Activated CD8-positive, alpha-beta memory T cell treated with anti-CD3 and anti-CD28 coated beads, Interleukin-2, amount 50 U/mL, for 1 hour (primary cell): ENCODE data around the gene KSR1.

ENCODE experiments used
- DNase-seq: peaks from one replicate; pipeline ENCODE4 v3.0.0-alpha.2; 2020; ENCODE audit errors: extremely low read depth

The KSR1 gene

GRCh38 chr17:27514595-27515413 is 58.6 kb downstream of the KSR1 start:
- DNase-seq, result no peak

GRCh38 chr17:27518048-27518447 is 61.8 kb downstream of the KSR1 start:
- DNase-seq, result no peak

DNA sequence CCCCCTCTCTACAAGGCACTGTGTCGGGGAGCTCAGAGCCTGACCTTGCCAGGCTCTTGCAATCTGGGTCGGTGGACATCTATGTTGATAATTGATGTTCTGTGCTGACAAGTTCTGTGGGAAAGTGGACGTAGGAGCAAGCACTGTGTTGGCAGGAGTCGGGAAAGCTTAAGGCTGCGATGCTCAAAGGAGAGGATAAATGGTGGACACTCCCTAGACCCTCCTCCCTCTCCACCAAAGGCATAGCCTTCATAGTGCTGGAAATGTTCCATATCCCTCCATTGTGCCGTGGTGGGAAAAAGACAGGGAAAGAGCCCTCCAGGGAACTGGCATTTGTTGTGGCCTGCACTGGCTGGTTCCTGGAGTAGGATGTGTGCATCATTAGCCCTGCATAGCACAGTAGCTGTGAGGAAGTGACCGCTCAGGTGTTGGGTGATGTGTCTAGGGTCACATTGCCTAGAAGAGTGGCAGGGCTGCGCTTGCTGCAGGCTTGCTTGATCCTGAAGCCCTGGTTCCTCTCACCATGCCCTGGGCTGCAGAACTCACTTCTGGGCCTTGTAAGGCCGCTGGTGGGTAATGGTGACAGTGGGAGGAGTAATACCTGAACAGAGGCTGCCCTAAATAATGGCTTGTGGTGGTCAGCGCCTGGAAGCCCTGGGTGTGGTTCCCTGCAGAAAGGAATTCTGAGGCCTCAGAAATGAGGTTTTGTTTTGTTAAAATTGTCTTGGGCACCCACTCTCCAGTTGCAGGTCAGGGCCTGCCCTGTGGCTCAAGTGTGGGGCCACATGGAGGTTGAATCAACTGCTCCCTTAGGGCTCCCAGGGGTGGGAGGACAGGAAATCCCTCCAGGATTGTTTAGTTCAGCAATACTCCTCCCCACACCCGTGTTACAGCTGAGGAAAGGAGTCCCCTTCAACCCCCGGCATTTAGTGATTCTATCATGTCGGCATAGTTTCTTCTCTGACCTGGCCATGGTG is 62.6 kb downstream of the KSR1 start:
- DNase-seq, result no peak

DNA sequence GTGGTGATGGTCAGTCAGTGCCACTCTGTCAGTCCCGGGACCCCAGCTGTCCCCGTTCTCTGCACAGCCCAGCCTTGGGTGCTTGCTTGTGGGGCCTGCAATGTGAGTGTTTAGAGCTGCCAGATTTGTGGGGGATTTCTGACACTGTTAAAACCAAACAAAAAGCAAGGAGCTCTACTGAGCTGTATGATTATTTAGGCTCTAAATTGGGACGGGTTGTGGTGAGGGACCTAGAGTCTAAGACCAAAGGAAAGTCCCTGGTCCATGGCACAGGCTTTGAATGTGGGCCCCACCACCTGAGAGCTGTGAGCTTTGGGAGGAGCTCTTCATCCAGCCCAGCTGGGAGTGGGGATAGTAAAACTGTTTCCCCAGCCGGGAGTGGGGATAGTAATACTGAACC is 63.3 kb downstream of the KSR1 start:
- no peak for DNase-seq

DNA sequence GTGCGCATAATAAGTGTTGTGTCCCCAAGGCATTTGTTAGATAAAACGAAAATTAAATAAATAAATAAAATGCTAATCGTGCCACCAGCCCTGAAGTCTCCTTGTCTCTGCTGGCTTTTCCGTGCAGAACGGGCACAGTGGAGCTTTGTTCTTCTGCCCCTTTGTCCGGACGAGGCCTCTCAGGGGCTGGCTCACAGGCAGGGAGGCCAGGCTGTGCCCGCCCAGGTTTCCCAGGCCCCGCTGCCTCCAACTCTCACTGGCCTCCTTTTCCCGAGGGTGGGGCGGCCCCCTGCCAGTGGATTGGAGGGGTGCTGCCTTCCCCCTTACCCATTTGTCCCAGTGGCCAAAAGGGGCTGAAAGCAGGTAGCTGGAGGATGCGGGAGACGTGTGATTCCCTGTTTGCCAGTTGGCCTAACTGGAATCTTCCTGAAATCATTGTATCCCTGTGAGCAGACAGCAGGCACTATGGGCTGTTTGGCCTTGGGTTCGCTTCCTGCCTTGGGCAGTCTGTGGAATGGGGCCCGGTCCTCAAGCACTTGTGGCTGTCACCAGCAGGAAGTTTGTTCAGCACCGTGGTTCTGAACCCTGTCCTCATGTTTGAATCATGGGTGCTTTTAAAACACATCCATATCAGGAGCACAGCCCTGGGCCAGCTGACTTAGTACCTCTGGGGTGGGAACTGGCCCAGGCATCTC is 64.4 kb downstream of the KSR1 start:
- DNase-seq, result no peak

- no peak for DNase-seq
Measured at GRCh38 chr17:27521281-27522027, 65.2 kb downstream of the KSR1 start.

DNA sequence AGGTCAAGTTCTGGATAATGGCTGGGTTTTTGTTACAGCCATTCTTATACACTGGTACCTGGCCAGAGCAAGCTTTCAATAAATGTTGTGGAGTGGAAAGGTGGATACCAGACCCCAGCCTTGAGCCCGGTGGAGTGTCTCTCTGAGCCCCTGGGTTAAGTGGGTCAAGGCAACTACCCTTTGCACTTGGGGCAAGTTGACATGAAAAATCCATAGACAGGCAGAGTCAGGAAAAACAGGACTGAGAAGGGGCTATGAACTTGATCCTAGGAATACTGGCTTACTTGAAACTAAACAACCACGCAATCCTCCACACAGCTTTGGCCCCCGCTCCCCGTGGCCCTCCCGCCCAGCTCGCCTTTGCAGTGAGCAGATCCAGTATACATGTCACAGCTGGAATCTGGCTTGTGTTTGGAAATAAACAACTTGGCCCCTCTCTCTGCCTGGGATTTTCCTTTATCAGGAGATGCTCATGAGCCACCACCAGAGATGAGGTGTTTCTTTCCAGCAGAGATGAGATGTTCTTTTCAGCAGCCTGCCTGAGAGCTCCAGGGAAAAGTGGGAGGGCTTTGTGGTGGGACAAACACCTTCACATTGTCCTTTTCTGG is 65.9 kb downstream of the KSR1 start:
- no peak for DNase-seq

DNA sequence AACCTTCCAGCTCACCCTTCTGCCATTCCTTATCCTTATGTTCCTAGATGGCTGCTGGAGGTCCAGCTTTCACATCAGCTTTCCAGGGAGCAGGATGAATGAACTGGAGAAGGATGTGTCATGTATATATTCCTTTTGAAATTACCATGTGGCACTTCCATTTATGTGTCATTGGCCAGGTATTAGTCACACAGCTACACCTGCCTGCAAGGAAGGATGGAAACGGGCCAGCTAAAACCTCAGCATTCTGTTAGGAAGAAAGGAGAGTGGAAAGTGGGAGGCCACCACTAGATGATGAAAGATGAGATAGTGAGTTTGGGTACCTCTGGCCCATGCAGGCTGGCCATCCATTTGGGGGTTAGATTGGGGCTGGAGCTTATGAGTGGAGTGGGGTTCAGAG is 67.5 kb downstream of the KSR1 start:
- DNase-seq, result no peak

DNA sequence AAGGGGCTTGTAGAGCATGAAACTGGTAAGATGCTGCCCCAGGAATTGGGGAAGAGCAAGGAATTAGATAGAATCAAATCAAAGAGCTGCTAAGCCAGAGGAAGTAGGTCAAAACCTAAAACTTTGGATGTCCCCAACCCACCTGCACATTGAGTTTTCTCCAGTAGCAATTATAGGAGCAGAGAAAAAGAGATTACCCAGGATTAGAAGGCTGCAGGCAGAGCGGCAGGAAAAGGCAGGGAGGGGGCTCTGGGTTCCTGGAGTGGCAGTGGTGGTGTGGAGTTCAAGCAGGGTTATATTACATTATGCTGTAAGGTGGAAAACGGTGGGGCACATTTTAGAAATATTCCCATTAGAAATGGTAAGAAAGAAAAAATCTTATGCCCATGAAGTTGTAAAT is 68.3 kb downstream of the KSR1 start:
- no peak for DNase-seq

GRCh38 chr17:27525316-27525715 is 69.1 kb downstream of the KSR1 start:
- no peak for DNase-seq

DNA sequence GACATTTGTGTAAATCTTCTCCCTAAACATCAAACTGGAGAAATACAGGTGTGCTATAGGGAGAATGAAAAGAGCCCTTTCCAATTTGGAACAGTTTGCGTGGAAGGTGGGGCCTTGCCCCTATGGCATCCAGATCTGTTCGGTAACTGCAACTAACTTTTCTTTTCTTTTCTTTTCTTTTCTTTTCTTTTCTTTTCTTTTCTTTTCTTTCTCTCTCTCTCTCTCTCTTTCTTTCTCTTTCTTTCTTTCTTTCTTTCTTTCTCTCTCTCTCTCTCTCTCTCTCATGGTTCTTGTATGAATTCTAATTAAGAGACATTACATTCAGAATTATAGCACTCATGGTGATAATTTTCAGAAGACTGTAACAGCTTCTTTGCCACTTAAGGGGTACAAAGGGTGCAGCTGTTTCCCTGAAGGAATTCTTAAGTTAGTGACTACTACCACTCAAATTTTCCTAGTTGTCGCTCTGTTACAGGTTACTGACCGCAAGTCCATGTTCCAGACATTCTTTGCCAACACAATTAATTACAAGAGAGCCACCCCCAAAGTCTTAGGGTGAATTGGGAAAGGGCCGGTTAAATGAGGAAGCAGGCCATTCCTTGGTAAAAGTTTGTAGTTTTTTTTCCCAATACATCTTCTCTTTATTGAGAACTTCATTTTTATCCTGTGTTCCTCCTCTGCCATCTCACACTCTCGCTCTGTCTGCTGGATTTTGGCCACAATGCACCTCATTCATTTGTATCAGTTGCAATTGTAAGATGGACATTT is 69.8 kb downstream of the KSR1 start:
- no peak for DNase-seq

GRCh38 chr17:27526604-27527002 is 70.4 kb downstream of the KSR1 start:
- no peak for DNase-seq

GRCh38 chr17:27529230-27529796 is 73.1 kb downstream of the KSR1 start:
- DNase-seq, result no peak

GRCh38 chr17:27530764-27531391 is 74.6 kb downstream of the KSR1 start:
- no peak for DNase-seq

- DNase-seq, result no peak
Measured at GRCh38 chr17:27531469-27531961, 75.3 kb downstream of the KSR1 start.

DNA sequence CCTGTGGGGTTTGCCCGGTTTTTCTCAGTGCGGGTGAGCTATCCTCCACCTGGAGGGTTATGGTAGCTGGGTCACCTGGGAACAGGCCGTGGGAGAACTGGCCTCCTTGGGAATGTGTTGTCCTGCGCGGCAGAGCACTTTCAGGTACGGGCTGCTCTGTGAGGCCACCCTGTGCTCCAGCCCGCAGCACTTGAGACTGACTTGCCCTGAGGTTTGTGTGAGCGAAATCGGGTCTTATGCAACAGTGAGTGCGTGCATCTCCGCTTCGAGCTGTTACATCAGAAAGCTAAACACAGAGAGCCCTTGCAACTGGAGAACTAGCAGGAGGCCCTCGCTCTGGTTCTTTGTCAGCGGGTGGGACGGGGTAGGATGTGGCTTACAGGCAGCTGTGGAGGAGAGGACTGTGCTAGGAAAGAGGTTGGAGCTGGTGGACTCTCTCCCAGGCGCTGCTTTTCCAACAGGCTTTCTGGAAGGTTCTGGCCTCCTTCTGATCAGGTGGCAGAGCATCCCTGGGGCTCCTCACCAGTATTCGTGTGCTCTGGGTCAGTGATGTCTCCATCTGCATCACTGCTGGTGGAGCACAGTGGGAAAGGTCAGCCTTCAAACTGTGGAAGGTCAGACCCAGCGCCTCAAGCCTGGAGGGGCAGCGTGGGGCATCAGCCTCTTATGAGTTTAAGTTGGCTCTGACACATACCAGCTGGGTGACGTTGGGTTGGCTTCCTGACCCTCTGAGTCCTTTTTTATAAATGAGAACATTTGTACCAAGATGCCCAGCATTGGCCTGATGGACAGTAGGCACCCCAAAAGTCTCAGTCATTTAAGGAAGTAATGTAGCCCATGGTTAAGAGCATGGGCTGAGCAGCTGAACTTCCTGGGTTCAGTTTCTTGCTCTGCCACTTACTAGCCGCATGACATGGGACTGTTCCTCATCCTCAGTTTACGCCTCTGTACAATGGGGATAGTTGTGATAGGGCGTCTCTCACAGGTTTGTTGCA is 76.3 kb downstream of the KSR1 start:
- no peak for DNase-seq

DNA sequence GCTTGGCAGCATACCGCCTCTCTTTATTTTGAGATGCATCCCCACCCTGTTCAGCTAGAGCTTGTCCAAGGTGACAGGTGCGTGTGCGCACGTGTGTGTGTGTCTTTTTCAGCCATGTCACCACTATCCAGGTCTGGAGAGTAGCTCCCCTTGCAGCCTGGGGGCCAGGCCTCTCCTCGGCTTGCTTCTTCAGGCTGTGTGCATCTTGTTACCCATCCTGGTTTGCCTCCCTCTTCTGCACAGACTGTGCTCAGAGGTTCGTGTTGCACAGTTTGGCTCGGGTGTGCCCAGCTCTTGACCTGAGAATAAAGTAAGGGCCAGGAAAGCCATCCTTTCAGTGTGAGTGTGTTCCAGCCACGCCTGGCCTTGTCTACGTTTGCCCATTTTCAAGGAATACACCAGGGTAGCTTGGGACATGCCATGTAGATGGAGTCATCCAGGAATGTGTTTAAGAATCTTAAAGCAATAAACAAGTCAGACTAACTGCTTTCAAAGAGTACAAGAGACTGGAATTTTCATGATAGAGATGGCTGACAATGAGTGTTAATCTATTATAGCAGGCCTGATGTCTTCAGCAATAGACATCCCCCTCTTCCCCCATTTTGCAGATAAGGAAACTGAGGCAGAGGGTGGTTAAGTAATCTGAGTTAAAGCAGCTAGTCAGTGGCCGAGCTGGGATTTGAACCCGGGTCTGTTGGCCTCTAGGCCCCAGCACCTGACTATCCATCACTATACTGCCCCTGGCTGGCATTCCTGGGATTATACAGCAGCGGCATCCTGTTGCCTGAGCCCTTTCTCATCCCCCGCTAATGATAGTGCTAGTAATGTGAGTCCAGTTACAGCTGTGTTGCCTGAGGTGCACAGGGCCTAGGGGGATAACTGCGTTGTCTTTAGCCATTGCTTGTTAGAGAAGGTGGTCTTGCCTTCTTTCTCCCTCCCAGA is 77.9 kb downstream of the KSR1 start:
- no peak for DNase-seq
